ENCODE data around the gene CUX1.
"Not testable (repeated sequence)": the region's sequence is repeated elsewhere in the genome, so short reads cannot be mapped to it uniquely, and the experiment has no call there.

CUX1 gene

GRCh38 chr7:102115931-102116330 lies 298.5 kb downstream of the CUX1 start:
- DNase-seq = no peak

- no peak for DNase-seq
Observed at GRCh38 chr7:102117743-102118142, 300.3 kb downstream of the CUX1 start.

- DNase-seq = no peak
Observed at GRCh38 chr7:102119213-102119651, 301.8 kb downstream of the CUX1 start.

GRCh38 chr7:102119925-102120324 lies 302.5 kb downstream of the CUX1 start:
- DNase-seq = no peak

GRCh38 chr7:102120666-102121195 lies 303.3 kb downstream of the CUX1 start:
- no peak for DNase-seq

- DNase-seq = peak; percentile 78 to 81
Observed at GRCh38 chr7:102122026-102122425, 304.6 kb downstream of the CUX1 start.

- no peak for DNase-seq
Observed at GRCh38 chr7:102125127-102125596, 307.7 kb downstream of the CUX1 start.

- no peak for DNase-seq
Observed at GRCh38 chr7:102128303-102128702, 310.9 kb downstream of the CUX1 start.

- no peak for DNase-seq
Observed at GRCh38 chr7:102129636-102130370, 312.4 kb downstream of the CUX1 start.

GRCh38 chr7:102132209-102132752 lies 314.9 kb downstream of the CUX1 start:
- no peak for DNase-seq

GRCh38 chr7:102138676-102139075 lies 321.2 kb downstream of the CUX1 start:
- DNase-seq = no peak

- peak; percentile 17 to 21 for DNase-seq
Observed at GRCh38 chr7:102140952-102141370, 323.5 kb downstream of the CUX1 start.

- DNase-seq = not testable (repeated sequence)
Observed at GRCh38 chr7:102142433-102142832, 325.0 kb downstream of the CUX1 start.

- DNase-seq = no peak
Observed at GRCh38 chr7:102146122-102146521, 328.7 kb downstream of the CUX1 start.

GRCh38 chr7:102147008-102147407 lies 329.6 kb downstream of the CUX1 start:
- no peak for DNase-seq

- DNase-seq = no peak
Observed at GRCh38 chr7:102148799-102149198, 331.4 kb downstream of the CUX1 start.

- no peak for DNase-seq
Observed at GRCh38 chr7:102149416-102149815, 332.0 kb downstream of the CUX1 start.

GRCh38 chr7:102150266-102150665 lies 332.8 kb downstream of the CUX1 start:
- no peak for DNase-seq

GRCh38 chr7:102152672-102153598 lies 335.5 kb downstream of the CUX1 start:
- DNase-seq = no peak

GRCh38 chr7:102153599-102153946 lies 336.1 kb downstream of the CUX1 start:
- no peak for DNase-seq

GRCh38 chr7:102154425-102154824 lies 337.0 kb downstream of the CUX1 start:
- no peak for DNase-seq

- DNase-seq = no peak
Observed at GRCh38 chr7:102155821-102156441, 338.5 kb downstream of the CUX1 start.

- no peak for DNase-seq
Observed at GRCh38 chr7:102156867-102157266, 339.4 kb downstream of the CUX1 start.

Data from AML-193 (cell line).